Activated CD8-positive, alpha-beta memory T cell treated with anti-CD3 and anti-CD28 coated beads for 36 hours (primary cell): Measurements from ENCODE around the gene TBX1. TPM values are rescaled to one million over a fixed set of nuclear protein-coding genes. Genes with fewer than 3 reads are reported as not detected.

Experiments used
- CTCF ChIA-PET: fragments of 350-600 bp; sonication (Branson Sonifier 250); formaldehyde crosslinking; loops from one replicate; lab custom pipeline; 2021; ENCODE audit warnings: antibody characterized with exemption; lab: Charles Lee
- POLR2A ChIA-PET: fragments of 350-600 bp; sonication (Branson Sonifier 250); formaldehyde crosslinking; loops from one replicate; lab custom pipeline; 2021; ENCODE audit warnings: antibody characterized with exemption; lab: Charles Lee
- total RNA-seq, 2 experiments: library from RNA; stranded (reverse); gene quantifications; one replicate each; pipeline ENCODE4 v1.2.3, GENCODE V29; 2021

TBX1 gene
- total RNA-seq, 2 experiments from 2014 or later: not detected

DNA sequence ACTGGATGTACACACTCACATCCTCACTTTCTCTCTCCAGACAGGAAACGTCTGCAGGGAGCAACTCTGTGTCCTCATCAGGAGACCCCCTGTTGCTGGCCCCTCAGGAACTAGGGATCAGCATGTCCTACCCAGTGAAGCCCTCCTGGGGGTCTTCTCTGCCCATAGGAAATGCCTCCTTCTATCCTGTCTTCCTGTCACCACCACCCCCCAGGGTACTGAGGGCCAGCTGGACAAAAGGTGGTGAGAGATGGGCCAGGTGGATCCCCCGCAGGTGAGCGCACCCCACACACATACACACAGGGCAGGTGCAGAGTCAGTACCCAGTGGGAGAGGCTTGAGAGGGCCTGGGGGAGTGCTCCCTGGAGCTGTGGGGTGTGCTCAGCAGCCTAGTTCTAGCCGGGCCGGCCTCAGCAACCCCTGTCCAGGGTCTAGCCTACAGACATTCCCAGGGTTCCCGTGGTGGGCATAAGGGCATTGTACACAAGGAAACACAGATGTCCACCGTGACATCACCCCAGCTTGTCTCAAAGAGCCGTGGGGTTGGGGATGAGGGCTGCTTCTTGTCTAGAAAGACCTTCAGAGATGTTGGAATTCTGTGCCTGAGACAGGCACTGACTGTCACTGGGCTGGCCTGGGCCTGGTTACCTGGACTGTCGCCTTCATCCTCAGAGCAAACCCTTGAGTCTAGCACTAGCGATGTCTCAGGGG lies 28.0 kb upstream of the TBX1 start:
- ChIA-PET POLR2A (no interaction called here), CTCF (interaction anchor here (2.5 to 4.3 kb wide), 3 partner anchors 9 to 179 kb away, joined by 12 to 88 read pairs (median 13); no protein-coding TSS in a partner anchor)

DNA sequence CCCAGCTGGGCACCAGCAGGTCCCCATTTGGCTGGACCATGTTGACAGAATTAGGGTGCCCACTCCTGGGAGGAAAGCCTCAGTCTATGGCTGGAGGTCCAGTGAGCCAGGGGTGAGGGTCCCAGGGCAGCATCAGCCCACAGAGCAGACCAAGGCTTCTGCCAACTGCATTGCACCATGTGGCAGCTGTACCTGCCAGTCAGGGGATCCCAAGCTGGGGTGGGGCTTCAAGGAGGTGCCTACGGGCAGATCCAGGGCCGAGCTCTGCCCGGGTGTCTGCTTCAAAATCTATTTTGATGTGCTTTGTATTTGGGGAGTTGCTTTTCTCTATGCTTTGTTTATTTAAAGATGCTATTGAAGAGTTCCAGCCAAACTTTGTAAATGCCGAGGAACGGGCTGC lies 26.8 kb upstream of the TBX1 start:
- ChIA-PET POLR2A (no interaction called here), CTCF (no interaction called here)

DNA sequence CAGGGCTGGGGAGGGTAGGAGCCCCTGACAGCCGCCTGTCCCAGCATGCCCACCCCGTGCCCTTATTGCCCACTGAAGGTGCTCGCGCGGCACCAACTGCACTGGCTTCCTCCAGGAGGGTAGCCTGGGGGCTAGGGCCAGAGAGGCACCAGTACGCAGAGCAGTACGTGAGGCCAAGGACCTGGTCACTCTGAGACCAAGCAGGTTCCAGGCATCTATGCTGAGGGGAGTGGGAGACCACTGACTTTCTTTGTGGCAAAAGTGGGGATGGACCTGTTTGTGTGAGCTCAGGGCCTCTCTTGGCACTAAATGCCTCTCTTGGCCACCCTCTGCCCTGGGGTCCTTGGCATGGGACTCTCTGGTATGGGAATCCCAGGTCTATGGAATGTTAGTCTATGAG lies 26.4 kb upstream of the TBX1 start:
- ChIA-PET CTCF (no interaction called here), POLR2A (no interaction called here)

DNA sequence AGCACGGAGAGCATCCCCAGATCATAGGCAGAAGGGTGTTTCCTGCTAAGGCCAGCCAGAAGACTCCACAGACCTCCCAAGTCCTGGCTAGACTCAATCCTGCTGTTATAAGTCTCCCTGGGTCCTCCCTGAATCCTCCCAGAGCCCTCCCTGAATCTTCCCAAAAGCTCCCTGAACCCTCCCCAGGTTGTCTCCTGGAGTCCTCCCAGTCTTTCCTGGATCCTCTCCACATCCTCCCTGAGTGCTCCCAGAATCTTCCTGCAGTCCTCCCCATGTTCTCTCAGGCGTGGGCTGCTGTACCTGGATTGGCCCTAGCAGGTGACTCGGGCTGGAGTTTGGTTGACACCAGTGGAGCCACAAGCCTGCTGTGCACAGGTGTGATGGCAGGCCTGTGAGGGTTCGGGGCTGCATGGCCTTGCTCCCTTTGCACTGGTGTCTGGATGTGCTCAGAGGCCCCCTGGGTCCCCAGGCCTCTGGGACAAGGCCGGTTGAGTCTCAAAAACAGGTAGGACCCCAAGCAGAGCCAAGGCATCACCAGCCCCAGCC lies 25.7 kb upstream of the TBX1 start:
- CTCF ChIA-PET: no interaction called here
- POLR2A ChIA-PET: no interaction called here

DNA sequence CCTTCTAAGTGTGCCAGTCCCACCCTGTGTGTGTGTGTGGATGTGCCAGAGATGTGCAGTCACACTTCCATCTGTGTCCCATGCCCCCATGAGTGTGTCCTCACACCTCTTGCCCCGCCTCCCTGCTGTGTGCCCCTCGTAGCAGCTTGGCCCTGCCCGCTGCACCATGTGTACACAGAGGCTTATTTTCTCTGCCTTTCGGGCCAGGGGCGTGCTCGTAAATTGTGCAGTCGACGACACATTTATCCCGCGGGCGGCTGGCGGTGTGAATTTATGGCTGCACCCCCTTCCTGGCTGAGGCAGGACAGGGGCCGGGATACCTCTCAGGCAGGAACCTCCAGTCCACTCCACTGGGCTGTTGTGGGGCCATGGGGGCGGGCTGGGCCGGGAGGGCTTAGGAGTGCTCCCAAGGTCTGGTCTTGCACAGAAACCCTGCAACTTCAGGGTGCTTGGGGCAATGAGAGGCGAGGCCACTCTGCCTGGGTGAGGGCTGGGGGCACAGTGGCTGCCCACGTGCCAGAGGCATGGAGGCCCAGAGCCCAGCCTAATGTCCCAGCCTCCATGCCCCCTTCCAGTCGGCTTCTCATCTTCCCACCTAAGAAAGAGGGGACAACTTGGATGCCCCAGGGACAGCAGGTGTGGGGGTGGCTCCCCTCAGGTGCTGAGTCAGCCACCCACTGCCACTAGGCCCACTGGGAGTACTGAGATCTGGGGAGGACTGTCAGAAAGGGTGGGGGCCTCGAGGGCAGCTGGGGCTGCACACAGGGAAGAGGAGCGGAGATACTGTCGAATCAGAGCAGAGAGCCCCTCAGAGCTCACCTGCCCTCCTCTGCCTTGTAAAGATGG lies 24.7 kb upstream of the TBX1 start:
- POLR2A ChIA-PET: no interaction called here
- CTCF ChIA-PET: no interaction called here

DNA sequence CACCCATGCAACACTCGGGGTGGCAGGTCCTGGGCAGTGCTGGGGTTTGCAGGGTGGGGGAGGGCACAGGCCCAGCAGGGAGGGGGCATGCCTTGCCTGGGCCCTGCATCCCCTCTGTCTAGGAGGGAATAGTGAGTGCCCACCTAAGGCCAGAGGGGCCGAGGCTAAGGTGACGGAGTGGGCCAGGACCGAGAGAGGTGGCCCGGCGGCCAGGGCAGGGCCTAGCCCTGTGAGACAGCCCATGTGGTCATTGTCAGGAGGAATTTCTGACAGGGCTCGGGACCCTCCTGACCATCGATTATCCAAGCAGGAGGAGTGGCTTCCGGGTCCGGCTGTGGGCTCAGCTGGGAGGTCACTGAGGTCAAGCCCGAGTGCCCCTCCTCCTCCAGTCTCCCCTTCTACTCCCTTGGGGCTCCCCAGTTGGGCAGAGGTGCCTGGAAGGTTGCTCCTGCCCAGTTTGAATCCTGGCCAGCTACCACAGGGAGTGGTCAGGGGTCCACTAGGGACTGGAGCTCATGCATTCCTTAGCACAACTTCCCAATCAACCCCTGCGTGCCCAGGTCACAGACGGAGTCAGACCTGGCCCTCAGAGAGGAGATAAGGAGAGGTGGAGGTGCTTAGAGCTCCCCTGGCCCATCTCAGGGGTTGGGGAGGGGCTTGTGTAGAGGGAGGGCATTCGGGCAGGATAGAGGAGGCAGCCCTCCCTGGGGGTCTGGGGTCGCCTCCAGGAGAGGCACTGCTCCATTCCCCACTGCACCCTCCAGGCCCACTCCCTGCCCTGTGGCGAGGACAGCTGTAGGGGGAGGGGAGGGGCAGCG lies 22.5 kb upstream of the TBX1 start:
- POLR2A ChIA-PET: no interaction called here
- CTCF ChIA-PET: interaction anchor here (1.5 kb wide), 1 partner anchor 8 kb away, joined by 3 read pairs; no protein-coding TSS in a partner anchor

DNA sequence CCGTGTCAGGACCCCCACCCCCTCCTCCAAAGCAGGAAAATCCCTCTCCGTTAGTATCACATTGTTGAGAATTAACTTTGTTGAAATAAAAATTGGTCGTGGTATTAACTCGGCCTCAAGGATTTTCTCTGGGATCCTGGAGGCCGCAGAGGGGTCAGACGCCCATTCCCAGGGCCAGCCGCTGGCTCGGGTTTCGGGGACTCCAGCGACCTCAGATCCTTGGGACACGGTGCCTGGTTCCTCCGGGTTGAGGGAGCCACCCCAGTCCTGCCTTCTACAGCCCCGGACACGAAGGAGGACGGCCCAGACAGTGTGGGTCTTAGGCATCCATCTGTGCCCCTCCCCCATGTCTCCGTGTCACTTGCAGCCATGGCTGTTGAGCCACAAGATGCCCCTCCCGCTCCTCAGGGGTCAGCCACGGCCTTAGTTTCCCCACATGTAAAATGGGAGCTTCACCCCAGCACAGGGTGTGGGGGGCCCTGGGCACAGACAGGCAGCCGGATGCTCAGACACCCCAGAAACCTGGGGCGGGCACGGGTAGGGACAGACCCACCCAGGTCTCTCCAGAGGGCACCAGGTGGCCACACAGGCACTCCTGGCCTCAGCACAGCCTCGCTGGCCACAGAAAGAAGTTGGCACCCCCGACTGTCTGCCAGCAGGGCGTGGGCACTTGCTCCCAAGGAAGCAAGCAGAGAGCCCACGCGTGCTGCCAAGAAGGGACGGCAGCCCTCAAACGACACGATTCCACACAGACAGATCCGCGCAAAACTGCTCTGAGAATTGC lies 21.7 kb upstream of the TBX1 start:
- CTCF ChIA-PET: interaction anchor here (1.5 kb wide), 1 partner anchor 9 kb away, joined by 3 read pairs; no protein-coding TSS in a partner anchor
- POLR2A ChIA-PET: no interaction called here

DNA sequence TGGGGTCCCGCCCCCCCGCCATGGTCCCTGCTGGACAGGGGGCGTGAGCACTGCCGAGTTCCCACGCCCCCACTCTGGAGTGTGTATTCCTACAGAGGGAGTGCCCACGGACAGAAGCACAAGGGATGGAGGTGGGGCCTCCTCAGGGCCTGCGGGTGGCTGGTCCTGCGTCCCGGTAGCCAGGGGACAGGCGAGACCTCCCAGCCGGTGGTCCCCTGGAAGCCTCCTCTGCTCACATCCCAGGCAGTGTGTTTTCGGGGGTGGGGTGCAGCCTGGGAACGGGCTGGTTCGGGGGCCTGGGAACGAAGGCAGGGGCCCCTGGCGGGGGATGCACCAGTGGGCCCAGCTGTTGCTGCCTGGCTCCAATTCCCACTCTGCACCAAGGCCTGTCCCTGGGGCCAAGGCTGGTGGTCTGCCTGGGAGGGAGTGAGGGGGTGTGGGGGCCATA lies 21.1 kb upstream of the TBX1 start:
- POLR2A ChIA-PET: no interaction called here
- CTCF ChIA-PET: interaction anchor here (1.3 kb wide), 1 partner anchor 59 kb away, joined by 3 read pairs; no protein-coding TSS in a partner anchor

DNA sequence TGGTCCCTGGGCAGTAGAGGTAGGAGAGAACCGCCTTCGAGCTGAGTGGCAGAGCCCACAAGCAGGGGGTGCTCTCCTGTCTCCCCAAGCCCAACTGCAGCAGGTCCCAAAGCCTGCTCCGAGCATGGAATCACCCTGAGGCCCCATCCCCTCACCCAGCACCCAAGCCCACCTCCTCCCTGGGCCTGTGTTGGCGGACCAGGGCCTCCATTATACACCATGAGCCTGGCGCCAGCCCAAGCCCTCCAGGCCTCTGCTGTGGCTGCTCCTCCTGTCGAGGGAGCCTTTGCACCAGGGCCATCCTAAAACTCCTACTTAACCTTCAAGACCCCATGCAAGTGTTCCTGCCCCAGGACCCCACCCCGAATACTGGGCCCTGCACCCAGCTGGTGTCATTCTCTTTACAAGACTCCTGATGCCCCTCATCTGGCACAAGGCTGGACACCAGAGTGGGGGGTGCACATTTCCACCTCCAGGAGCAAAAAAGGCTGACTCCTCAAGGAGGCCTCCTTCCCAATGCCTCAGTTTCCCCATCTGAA lies 20.6 kb upstream of the TBX1 start:
- ChIA-PET CTCF (interaction anchor here (1.3 kb wide), 1 partner anchor 60 kb away, joined by 3 read pairs; no protein-coding TSS in a partner anchor), POLR2A (no interaction called here)

DNA sequence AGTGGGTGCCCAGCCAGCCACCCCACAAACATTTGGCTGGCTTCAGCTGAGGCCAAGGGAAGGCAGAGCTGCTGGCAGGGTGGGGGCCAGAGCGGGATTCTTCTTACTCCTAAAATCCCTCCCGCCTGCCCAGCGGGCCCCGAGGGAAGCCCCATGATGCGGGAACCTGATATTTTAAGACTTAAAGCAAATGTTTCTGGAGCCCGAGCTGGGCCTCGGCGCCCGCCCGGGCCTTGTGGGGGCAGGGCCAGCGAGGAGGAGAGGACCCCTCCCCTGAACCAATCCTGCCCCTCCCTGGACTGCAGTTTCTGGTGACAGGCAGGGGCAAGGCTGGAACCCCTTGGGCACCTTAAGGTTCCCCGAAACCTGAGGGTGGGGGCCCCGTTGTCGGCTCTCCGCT lies 20.0 kb upstream of the TBX1 start:
- POLR2A ChIA-PET: no interaction called here
- CTCF ChIA-PET: interaction anchor here (1.3 to 3.5 kb wide), 2 partner anchors 9 to 61 kb away, joined by 3 to 12 read pairs; no protein-coding TSS in a partner anchor

DNA sequence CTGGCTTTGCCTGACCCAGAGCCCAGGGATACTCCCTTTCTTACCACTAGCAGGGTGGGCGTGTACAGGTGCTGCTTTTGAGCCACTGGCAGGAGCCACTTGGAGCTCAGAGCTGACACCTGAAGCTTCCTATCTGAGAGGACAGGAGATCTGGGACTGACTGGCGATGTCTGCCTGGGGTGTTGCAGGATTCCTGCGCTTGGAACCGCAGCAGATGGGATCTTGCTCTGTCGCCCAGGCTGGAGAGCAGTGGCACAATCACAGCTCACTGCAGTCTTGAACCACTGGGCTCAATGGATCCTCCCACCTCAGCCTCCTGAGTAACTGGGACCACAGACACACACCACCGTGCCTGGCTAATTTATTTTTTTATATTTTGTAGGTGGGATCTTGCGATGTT lies 19.5 kb upstream of the TBX1 start:
- POLR2A ChIA-PET: no interaction called here

DNA sequence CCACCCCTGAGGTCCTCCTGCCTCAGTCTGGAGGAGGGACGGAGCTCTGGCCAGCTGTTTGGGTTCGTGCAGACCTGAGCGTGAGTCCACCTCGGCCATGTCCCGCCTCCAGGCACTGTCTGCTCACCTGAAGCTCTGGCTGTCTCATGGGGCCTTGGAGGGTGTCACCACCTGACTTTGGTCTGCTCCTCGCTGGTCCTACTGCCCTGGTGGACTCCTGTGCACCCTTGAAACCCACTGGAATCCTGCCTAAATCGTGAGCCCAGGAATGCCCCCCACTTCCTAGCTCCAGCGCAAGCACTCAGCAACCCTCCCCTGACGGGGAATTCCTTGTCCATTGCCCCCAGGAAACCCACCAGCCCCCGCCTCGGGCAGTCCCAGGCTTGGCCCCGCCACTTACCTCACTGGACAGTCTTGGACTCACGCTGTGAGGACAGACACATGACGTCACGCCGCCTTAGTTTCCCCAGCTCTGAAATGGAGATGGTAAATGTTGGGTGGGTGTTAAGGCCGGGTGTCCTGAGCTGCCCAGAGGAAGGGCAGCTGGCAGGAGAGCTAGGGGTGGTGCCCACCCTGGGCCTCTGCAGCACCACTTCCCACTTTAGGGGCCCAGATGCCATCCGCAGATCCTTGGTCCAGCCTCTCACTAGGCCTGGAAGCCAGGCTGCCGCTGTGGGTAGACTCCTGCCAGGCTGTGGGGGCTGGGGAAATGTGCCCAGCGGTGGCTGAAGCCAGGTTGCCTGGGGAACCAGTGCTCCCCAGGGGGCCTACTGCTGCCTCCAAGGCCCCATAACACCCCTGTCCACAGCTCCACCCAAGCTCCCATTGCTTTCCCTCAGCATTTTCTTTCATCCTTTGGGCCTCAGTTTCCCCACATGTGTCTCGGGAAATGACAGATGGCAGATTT lies 18.2 kb upstream of the TBX1 start:
- ChIA-PET CTCF (interaction anchor here (3.5 kb wide), 1 partner anchor 11 kb away, joined by 12 read pairs; no protein-coding TSS in a partner anchor), POLR2A (no interaction called here)

More for the DNA sequence above, 19.5 kb upstream of the TBX1 start:
- CTCF ChIA-PET: interaction anchor here (3.5 kb wide), 1 partner anchor 10 kb away, joined by 12 read pairs; no protein-coding TSS in a partner anchor

DNA sequence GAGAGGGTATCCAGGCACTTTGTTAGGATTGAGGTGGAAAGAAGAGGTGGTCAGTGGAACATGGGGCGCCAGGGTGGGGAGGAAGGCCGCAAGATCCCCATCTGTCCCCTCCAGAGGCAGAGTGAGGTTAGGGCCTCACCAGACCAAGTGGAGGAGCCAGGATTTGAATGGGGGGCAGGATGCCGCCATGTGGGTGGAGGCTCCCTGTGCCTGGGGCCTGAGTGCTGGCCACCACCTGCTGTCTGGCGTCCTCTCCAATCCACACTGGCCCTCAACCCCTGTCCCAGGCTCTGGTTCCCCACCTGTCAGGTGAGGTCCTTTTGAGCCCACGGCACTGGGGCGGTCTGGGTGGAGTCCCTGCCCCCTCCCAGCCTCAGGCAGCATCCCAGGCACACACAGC lies 17.5 kb upstream of the TBX1 start:
- CTCF ChIA-PET: interaction anchor here (3.5 kb wide), 1 partner anchor 12 kb away, joined by 12 read pairs; no protein-coding TSS in a partner anchor
- POLR2A ChIA-PET: no interaction called here

DNA sequence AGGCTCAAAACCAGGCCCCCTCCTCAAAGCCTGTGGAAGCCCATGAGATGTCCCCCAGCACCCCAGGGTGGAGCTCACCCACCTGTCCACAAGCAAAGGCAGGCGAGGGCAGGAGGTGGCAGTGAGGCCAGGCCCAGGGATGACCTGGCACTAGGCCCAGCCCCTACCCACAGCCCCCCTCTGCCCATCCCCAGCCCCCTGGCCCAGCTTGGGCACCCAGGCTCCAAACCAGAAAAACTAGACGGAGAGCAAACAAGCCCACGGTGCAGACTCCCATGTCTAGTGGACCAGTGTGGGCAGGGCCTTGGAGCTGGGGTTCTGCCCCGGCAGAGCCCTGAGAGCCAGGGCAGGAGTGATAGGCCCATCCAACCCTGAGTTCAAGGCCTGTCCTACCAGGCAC lies 16.9 kb upstream of the TBX1 start:
- ChIA-PET POLR2A (no interaction called here), CTCF (interaction anchor here (3.5 kb wide), 1 partner anchor 12 kb away, joined by 12 read pairs; no protein-coding TSS in a partner anchor)

DNA sequence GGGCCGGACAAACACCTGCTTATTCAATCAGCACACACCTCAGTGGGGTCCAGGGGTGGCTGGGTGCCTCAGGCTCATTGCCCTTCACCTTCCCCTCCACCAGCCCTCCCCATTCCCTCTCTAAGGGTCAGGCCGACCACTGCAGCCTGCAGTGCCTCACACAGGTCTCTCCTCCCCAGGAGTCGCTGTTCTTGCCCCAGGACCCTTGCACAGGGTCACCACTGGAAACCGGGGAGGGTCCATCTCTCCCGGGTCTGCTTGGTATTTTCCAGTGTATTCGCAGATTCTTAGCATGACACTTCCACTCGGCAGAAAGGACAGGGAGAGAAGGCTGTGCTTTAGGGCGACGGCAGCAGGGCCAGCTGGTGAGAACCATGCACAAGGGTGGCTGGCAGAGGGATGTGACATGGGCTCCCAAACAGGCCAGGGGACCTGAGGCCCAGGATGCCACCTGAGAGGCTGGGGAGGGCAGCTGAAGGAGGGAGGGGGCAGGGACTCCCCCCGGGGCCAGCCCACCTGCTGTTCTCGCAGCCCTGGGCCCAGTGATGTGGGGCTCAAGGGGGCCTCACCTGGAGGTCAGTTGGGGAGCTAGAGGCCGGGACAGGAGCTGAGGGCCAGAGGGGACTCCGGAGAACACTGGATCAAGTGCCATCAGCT lies 16.1 kb upstream of the TBX1 start:
- CTCF ChIA-PET: no interaction called here
- POLR2A ChIA-PET: interaction anchor here (0.6 kb wide), 1 partner anchor 777 kb away, joined by 5 read pairs; no protein-coding TSS in a partner anchor
